Suprapubic skin (tissue), 4 donors: Measurements from ENCODE around the gene TLCD2. TPM values are rescaled to one million over a fixed set of nuclear protein-coding genes. Genes with fewer than 3 reads are reported as not detected.
"Not testable (repeated sequence)": the region's sequence is repeated elsewhere in the genome, so short reads cannot be mapped to it uniquely, and the experiment has no call there.

Source experiments
- DNase-seq, 2 donors: peaks; one replicate each; pipeline ENCODE4 v3.0.0-alpha.2; 2019; ENCODE audit warnings: low spot score in 2 of 2
- H3K27ac ChIP-seq: fragments of 200-600 bp; sonication (generic); one replicate; pipeline ENCODE4 v1.5.1; 2019
- H3K27me3 ChIP-seq: fragments of 200-600 bp; sonication (generic); one replicate; pipeline ENCODE4 v1.5.1; 2019
- H3K36me3 ChIP-seq: fragments of 200-600 bp; sonication (generic); one replicate; pipeline ENCODE4 v1.5.1; 2019
- H3K4me1 ChIP-seq: fragments of 200-600 bp; sonication (generic); one replicate; pipeline ENCODE4 v1.5.1; 2019
- H3K4me3 ChIP-seq: fragments of 200-600 bp; sonication (generic); one replicate; pipeline ENCODE4 v1.5.1; 2019; ENCODE audit warnings: mild to moderate bottlenecking
- H3K9me3 ChIP-seq: fragments of 200-600 bp; sonication (generic); one replicate; pipeline ENCODE4 v1.5.1; 2019
- EP300 ChIP-seq: sonication (generic); formaldehyde crosslinking; IDR thresholded peaks from one replicate; pipeline ENCODE4 v1.6.1; 2017; ENCODE audit warnings: antibody characterized with exemption
- POLR2A ChIP-seq, 2 donors: fragments of 450-650 bp; IDR thresholded peaks; one replicate each; pipeline ENCODE4 v1.6.1; 2017; ENCODE audit warnings: antibody characterized with exemption in 2 of 2, mild to moderate bottlenecking in 2 of 2, moderate library complexity in 2 of 2
- POLR2AphosphoS5 ChIP-seq, 3 donors: sonication (generic); formaldehyde crosslinking; IDR thresholded peaks; one replicate each; pipeline ENCODE4 v1.6.1; 2017; ENCODE audit warnings: antibody characterized with exemption in 3 of 3
- WGBS: methylation state at CpG from one replicate; pipeline ENCODE4 v1.1.5; 2018; 5-methylcytosine and 5-hydroxymethylcytosine counted together
- total RNA-seq, 4 donors: library from RNA; depleted of rRNA; stranded (reverse); fragments of >200 nt; gene quantifications; one replicate each; pipeline ENCODE4 v1.1.0, GENCODE V29; 2016
- TF ChIP-seq, protein P1 (sequence below), 2 donors: fragments of 200-600 bp in 1 of 2; fragments of 450-650 bp in 1 of 2; sonication (generic) in 1 of 2; IDR thresholded peaks; one replicate each; pipeline ENCODE4 v1.5.1; 2016 to 2019; ENCODE audit warnings: antibody characterized with exemption in 2 of 2, mild to moderate bottlenecking in 1 of 2, moderate library complexity in 1 of 2

Gene TLCD2
- total RNA-seq, 4 donors from 2014 or later = 2.2 to 4.6 (median 2.9) TPM

DNA sequence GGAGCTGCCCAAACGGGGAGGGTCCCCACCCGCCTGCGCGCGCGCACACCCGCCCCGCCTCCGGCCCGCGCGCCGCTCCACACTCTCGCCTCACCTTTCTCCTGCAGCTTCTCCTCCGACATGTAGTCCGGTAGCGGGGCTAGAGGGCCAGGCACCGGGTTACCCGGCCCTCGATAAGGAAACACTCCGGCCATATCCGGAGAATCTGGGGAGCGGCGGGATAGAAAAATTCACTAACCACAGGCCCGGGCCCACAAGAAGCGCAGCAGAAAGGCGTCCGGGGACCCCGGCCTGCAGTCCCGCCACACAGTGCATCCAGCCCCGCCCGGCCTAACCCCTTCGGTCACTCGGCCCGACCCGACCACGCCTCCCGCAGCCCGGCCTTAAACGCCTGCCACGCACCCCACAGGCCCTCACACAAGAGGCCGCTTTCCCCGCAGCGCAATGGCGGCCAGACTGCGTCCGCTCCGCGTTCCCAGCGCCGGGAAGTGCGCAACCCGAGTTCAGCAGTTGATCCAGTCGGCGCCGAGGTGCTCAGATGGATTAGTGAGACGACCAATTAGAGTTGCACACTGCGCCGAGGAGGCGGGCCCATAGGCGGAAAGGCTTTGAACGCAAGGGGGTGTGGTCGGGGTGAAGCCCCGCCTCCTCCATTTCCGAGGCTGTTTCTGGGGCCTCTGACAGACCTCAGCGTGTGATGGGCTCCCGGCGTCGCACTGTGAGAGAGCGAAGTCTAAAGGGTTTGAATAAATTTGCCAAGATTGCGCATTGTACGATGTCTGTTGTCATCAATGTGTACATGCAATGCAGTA lies 25.6 kb downstream of the TLCD2 start, which contains the start of gene PRPF8:
Gene PRPF8, minus strand, starts transcription at position 490 of the 812 bp plus-strand sequence. Its CDS starts 296 bp downstream, at position 194.
- Histone ChIP-seq H3K9me3 (no peaks in the 10 kb centered on the region), H3K36me3 (peaks cover 36% of the 10 kb centered on the region), H3K27ac (peak within 1 kb of the TSS; percentile 96), H3K4me3 (peak within 1 kb of the TSS; percentile 82), H3K4me1 (peaks cover 25% of the 10 kb centered on the region), H3K27me3 (no peaks in the 10 kb centered on the region)
- 1% methylated on average over 29 of the region's 72 CpGs for WGBS
- DNase-seq = peak; percentile 99 to 100
- no peak for TF ChIP-seq EP300
- TF ChIP-seq POLR2A (IDR thresholded peaks at IDR 0.05) = peak; percentile 84 to 93
- TF ChIP-seq POLR2AphosphoS5 (IDR thresholded peaks at IDR 0.05) = peak; percentile 87 to 95 (median 94)
- TF ChIP-seq, protein P1, sequence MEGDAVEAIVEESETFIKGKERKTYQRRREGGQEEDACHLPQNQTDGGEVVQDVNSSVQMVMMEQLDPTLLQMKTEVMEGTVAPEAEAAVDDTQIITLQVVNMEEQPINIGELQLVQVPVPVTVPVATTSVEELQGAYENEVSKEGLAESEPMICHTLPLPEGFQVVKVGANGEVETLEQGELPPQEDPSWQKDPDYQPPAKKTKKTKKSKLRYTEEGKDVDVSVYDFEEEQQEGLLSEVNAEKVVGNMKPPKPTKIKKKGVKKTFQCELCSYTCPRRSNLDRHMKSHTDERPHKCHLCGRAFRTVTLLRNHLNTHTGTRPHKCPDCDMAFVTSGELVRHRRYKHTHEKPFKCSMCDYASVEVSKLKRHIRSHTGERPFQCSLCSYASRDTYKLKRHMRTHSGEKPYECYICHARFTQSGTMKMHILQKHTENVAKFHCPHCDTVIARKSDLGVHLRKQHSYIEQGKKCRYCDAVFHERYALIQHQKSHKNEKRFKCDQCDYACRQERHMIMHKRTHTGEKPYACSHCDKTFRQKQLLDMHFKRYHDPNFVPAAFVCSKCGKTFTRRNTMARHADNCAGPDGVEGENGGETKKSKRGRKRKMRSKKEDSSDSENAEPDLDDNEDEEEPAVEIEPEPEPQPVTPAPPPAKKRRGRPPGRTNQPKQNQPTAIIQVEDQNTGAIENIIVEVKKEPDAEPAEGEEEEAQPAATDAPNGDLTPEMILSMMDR (IDR thresholded peaks at IDR 0.05) = no peak

DNA sequence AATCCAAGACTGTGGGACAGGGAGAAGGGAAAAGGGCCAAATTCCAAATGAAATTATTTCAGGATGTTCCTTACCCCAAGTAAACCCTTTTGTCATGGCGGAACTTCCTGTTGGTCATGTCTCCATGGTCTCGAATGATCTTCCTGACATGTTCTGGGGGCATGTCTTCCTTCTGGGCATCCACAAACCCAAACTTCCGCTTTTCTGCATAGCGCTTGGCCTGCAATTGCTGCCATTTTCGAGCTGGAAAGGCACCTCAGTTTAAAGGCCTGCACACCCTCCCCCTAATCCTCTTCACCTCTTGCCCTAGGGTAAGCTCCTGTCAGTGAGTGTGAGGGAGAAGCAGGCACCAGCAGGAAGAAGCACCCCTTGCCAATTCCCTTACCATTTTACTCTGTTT lies 26.7 kb downstream of the TLCD2 start:
- no peak for DNase-seq
- WGBS = 72% methylated on average over 5 of the region's 5 CpGs
- H3K27ac ChIP-seq = peak overlapping the region; percentile 96
- no peaks in the 10 kb centered on the region for H3K27me3 ChIP-seq
- TF ChIP-seq, protein P1 (IDR thresholded peaks at IDR 0.05) = no peak
- TF ChIP-seq POLR2A (IDR thresholded peaks at IDR 0.05) = no peak
- TF ChIP-seq EP300 = no peak
- no peak for TF ChIP-seq POLR2AphosphoS5 (IDR thresholded peaks at IDR 0.05)
- H3K36me3 ChIP-seq = peaks cover 47% of the 10 kb centered on the region
- no peaks in the 10 kb centered on the region for H3K9me3 ChIP-seq
- H3K4me3 ChIP-seq = peak overlapping the region; percentile 82
- H3K4me1 ChIP-seq = peaks cover 25% of the 10 kb centered on the region

DNA sequence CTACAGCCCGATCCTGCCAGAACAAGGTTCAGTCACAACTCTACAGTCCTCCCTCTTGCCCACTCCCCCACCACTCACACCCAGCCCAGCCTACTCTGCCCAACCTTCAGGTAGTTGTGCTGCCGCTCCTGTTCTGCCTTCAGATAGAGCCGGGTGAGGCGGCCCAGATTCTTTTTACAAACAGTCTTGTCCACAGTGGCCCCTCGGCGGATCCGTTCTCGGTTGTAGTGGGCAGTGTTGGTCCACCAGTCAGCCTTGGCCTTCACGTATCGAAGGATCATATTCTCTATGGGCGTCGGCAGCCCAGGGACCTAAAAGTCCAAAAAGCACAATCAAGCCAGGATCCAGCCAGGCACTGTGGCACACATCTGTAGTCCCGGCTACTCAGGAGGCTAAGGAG lies 33.8 kb downstream of the TLCD2 start:
- TF ChIP-seq POLR2AphosphoS5 (IDR thresholded peaks at IDR 0.05) = no peak
- no peak for TF ChIP-seq POLR2A (IDR thresholded peaks at IDR 0.05)
- TF ChIP-seq, protein P1 (IDR thresholded peaks at IDR 0.05) = no peak
- no peak for TF ChIP-seq EP300
- Histone ChIP-seq H3K36me3 (peaks cover 100% of the 10 kb centered on the region), H3K9me3 (no peaks in the 10 kb centered on the region), H3K4me1 (no peaks in the 10 kb centered on the region), H3K27me3 (no peaks in the 10 kb centered on the region), H3K4me3 (no peak overlapping the region), H3K27ac (no peak overlapping the region)
- no peak for DNase-seq
- 93% methylated on average over 13 of the region's 13 CpGs for WGBS

DNA sequence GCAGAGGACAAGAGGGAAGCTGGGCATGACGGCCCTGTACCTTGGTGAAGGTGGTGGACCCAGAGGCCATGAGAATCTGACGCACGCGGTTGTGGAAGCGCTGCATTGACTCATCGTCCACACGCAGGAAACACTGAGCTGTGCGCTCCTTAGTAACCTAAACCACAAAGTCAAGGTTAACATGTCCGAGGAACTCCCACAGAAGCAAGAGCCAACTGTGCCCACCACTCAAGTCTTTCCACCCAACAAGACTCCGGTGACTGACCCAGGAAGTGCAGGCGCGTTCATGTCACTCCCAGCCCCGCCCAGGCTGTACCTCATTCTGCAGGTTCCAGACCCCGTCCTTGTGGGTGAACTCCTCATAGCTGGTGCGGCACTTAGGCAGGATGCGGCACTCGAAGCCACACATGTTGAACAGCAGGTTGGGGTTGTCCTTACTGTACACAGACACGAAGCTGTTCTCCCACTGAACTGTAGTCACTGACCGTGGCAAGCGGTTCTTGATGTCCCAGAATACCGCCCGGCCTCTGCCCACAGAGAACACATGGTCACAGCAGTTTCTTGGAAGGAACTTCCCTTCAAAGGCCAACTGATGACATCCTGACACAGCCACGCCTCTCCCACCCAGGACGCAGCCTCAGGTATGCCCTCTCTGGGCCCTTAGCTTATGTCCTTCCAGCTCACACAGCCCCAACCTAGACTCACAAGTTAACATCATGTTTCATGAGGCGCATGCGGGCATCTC lies 37.0 kb downstream of the TLCD2 start:
- Histone ChIP-seq H3K27ac (no peak overlapping the region), H3K9me3 (no peaks in the 10 kb centered on the region), H3K27me3 (no peaks in the 10 kb centered on the region), H3K36me3 (peaks cover 96% of the 10 kb centered on the region), H3K4me1 (no peaks in the 10 kb centered on the region), H3K4me3 (no peak overlapping the region)
- 89% methylated on average over 22 of the region's 26 CpGs for WGBS
- DNase-seq = no peak
- no peak for TF ChIP-seq EP300
- no peak for TF ChIP-seq POLR2A (IDR thresholded peaks at IDR 0.05)
- no peak for TF ChIP-seq POLR2AphosphoS5 (IDR thresholded peaks at IDR 0.05)
- TF ChIP-seq, protein P1 (IDR thresholded peaks at IDR 0.05) = no peak

DNA sequence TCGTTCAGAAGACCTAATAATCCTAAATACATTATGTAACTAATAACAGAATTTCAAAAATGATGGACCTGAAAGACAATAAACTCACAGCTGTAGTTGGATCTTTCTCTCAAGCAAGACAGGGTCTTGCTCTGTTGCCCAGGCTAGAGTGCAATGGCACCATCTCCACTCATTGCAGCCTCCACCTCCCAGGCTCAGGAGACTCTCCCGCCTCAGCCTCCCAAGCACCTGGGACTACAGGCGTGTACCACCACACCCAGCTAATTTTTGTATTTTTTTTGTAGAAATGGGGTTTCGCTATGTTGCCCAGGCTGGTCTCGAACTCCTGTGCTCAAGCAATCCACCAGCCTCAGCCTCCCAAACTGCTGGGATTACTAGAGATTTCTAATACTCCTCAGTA lies 46.2 kb downstream of the TLCD2 start:
- H3K36me3 ChIP-seq = peaks cover 91% of the 10 kb centered on the region
- DNase-seq = not testable (repeated sequence)

More for the DNA sequence above, 46.2 kb downstream of the TLCD2 start:
- 90% methylated on average over 5 of the region's 5 CpGs for WGBS
- not testable (repeated sequence) for H3K27ac ChIP-seq, H3K4me3 ChIP-seq, H3K27me3 ChIP-seq, H3K4me1 ChIP-seq, H3K9me3 ChIP-seq
